Ishikawa (cell line): ENCODE measurements around the gene GCN1.

Experiments
- EGR1 ChIP-seq: IDR thresholded peaks from 2 replicates; pipeline ENCODE4 v1.6.1; 2012
- EP300 ChIP-seq: IDR thresholded peaks from 2 replicates; pipeline ENCODE4 v1.6.1; 2012; ENCODE audit warnings: borderline replicate concordance
- FOXM1 ChIP-seq: IDR thresholded peaks from 2 replicates; pipeline ENCODE4 v1.6.1; 2012; ENCODE audit warnings: low read depth, borderline replicate concordance
- RAD21 ChIP-seq: IDR thresholded peaks from 2 replicates; pipeline ENCODE4 v1.6.1; 2012; ENCODE audit warnings: low read depth
- TAF1 ChIP-seq: IDR thresholded peaks from 2 replicates; pipeline ENCODE4 v1.6.1; 2012; ENCODE audit warnings: low read depth, mild to moderate bottlenecking
- TEAD4 ChIP-seq: IDR thresholded peaks from 2 replicates; pipeline ENCODE4 v1.6.1; 2012
- TF ChIP-seq, protein P1 (sequence below): IDR thresholded peaks from 2 replicates; pipeline ENCODE4 v1.6.1; 2012
- TF ChIP-seq, protein P2 (sequence below): IDR thresholded peaks from 2 replicates; pipeline ENCODE4 v1.6.1; 2012; ENCODE audit warnings: low read depth, mild to moderate bottlenecking
- TF ChIP-seq, protein P3 (sequence below): IDR thresholded peaks from 2 replicates; pipeline ENCODE4 v1.6.1; 2012

DNA sequence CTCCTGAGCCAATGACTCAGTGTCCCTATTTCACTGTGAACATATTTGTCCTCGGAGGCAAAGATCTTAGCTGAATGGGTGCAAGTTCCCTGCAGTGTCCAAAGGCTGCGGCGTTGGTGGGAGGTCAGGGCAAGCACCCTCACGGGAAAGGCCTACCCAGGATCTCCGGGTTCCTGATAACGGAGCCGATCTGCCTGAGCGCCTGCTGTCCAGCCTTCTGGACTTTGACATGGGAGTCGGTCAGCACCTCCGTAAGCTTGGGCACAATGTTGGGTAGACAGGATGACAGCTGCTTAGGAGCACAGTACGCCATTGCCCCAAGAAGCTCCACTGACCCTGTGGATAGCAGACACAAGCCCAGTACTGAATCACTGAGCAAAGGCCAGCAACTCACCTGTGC is 46.5 kb downstream of the GCN1 start:
- TF ChIP-seq TEAD4 (no peak), TAF1 (no peak), RAD21 (no peak), EP300 (no peak), FOXM1 (no peak), EGR1 (no peak)
- TF ChIP-seq, protein P1, sequence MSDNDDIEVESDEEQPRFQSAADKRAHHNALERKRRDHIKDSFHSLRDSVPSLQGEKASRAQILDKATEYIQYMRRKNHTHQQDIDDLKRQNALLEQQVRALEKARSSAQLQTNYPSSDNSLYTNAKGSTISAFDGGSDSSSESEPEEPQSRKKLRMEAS, result no peak
- TF ChIP-seq, protein P2, sequence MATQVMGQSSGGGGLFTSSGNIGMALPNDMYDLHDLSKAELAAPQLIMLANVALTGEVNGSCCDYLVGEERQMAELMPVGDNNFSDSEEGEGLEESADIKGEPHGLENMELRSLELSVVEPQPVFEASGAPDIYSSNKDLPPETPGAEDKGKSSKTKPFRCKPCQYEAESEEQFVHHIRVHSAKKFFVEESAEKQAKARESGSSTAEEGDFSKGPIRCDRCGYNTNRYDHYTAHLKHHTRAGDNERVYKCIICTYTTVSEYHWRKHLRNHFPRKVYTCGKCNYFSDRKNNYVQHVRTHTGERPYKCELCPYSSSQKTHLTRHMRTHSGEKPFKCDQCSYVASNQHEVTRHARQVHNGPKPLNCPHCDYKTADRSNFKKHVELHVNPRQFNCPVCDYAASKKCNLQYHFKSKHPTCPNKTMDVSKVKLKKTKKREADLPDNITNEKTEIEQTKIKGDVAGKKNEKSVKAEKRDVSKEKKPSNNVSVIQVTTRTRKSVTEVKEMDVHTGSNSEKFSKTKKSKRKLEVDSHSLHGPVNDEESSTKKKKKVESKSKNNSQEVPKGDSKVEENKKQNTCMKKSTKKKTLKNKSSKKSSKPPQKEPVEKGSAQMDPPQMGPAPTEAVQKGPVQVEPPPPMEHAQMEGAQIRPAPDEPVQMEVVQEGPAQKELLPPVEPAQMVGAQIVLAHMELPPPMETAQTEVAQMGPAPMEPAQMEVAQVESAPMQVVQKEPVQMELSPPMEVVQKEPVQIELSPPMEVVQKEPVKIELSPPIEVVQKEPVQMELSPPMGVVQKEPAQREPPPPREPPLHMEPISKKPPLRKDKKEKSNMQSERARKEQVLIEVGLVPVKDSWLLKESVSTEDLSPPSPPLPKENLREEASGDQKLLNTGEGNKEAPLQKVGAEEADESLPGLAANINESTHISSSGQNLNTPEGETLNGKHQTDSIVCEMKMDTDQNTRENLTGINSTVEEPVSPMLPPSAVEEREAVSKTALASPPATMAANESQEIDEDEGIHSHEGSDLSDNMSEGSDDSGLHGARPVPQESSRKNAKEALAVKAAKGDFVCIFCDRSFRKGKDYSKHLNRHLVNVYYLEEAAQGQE, result no peak
- TF ChIP-seq, protein P3, sequence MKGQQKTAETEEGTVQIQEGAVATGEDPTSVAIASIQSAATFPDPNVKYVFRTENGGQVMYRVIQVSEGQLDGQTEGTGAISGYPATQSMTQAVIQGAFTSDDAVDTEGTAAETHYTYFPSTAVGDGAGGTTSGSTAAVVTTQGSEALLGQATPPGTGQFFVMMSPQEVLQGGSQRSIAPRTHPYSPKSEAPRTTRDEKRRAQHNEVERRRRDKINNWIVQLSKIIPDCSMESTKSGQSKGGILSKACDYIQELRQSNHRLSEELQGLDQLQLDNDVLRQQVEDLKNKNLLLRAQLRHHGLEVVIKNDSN, result no peak
